Stimulated activated CD4-positive, alpha-beta T cell treated with anti-CD3 and anti-CD28 coated beads, Interleukin-1b, Interleukin-23, amount 100 ng/mL, for 1 hour (primary cell): ENCODE results near the gene BICDL2.

Experiments
- DNase-seq, 2 donors: peaks; one replicate each; pipeline ENCODE4 v3.0.0-alpha.2; 2020; ENCODE audit warnings: low read depth in 2 of 2

Gene BICDL2

DNA sequence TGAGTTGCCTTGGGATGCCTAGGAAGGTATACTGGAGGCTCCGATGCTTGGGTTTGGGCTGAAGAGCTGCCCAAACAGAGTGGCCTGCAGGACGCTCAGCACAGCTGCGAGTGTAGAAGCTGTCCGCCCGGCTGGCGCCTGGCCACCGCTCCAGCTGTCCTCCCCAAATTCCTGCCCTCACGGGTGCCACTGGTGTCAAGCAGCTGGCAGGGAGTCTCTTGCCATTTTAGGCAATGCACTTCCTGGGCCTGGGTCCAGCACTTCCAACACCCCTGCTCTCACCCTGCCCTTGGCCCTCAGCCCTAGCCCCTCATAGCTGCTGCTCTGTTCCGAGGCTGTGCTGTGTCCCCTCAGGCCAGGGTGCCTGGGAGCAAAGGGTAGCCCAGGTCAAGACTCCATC lies 51.3 kb downstream of the BICDL2 start:
- no peak for DNase-seq

DNA sequence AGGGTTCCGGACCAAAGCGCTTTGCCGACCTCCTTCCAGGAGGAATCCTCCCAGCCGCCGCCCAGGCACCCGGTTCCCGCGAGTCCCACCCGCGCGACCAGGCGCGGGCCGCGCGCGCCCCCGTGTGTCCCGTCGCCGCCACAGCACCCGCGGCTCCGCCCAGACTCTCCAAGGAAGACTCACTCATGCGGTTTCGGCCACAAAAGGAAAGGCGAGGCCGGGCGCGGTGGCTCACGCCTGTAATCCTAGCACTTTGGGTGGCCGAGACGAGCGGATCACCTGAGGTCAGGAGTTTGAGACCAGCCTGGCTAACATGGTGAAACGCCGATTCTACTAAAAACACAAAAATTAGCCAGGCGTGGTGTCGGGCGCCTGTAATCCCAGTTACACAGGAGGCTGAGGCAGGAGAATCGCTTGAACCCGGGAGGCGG lies 53.0 kb downstream of the BICDL2 start:
- peak in 1 of 2 donors; percentile 53 for DNase-seq

DNA sequence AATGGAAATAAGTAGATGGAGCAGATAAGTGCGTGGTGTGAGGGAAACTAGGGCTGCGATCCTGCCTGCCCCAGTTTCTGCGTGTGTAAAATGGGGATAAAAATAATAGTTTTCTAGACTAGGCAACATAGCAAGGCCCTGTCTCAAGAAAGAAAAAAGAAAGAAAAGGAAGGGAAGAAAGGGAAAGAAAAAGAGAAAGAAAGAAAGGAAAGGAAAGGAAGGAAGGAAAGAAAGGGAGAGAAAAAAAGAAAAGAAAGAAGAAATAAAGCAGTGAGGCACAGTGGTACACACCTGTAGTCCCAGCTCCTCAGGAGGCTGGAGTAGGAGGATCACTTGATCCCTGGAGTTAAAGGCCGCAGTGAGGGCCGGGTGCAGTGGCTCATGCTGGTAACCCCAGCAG lies 54.3 kb downstream of the BICDL2 start:
- no peak for DNase-seq

DNA sequence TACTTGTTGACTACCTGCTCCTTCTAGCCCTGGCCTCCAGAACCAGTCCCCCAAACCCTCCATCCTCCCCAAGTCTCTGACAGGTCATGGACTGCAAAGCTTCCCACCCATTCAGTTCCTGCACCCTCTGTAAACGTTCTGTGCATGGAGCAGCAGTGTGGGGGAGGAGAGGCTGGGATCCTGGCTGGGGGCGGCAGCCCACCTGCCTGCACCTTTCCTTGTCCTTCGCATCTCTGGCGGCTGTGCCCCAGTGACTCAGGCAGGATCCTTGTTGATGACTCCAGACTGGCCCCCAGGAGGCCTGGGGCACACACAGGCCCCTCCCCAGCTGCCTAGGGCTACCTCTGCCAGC lies 54.9 kb downstream of the BICDL2 start:
- no peak for DNase-seq

DNA sequence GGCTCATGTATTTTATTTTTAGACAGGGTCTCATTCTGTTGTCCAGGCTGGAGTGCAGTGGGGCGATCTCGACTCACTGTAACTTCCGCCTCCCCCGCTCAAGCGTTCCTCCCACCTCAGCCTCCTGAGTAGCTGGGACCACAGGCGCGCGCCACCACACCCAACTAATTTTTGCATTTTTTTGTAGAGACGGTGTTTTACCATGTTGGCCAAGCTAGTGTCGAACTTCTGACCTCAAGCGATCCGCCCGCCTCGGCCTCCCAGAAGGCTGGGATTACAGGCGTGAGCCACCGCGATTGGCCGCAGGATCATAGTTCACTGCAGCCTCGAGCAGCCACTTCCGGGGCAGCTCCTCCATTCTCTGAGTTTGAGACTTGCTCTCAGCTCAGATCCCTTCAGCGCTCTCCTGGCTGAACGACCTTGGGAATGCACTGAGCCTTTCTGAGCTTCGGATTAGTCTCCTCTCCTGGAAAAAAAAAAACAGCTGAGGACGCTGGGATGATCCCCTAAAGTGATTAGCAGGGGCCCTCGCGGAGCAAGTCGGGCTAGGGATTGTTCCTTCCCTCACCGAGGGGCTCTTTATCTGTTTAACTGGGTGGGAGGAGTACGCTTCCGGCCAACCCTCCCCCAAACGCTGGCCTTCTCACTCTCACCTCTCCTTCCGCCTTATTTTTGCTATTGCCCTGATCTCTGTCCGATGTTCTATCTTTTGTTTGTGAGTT lies 55.4 kb downstream of the BICDL2 start:
- DNase-seq, result no peak

DNA sequence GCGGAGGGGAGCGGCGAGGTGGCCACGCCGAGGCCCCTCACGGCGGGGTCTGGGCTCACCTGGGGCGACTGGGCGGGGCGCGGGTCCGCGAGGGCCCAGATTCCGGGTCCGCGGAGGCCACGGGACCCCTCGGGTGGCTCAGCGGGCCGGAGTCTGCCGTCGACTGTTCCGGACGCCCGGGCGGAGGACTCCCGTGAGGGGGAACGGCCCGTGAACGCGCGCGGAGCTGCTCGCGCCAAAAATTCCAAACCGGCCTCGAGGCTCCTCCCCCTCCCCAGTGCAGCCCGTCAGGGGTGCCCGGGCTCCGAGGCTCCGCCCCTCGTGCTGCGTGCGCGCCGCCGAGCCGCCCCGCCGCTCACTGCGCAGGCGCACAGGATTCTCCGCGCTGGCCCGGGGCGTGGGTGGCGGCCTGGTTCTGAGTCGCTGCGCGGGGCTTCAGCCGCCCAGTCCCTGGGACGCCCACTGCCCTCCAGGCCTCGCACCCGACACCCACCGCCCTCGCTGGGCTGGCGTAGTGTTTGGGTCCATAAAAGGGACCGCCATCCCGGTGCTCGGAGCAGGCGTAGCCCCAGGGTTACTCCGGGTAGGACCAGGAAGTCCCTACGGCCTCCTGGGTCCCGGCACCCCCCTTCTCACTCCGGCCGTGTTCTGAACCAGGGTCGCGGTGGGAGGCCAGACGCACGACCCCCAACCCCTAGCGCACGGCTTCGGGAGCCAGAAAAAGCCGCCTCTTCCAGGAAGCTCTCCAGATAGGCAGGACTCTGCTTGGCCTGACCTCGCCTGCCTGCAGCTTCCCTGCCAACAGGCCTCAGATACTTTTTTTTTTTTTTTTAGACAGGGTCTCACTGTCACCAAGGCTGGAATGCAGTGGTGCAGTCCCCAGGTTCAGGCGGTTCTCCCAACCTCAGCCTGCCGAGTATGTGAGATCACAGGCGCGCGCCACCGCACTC lies 56.2 kb downstream of the BICDL2 start, which contains the start of gene PKMYT1:
Gene PKMYT1 (minus strand): TSS at position 220 of the 950 bp plus-strand sequence. CDS start 789 bp downstream, outside the sequence.
- peak; percentile 90 to 92 for DNase-seq

DNA sequence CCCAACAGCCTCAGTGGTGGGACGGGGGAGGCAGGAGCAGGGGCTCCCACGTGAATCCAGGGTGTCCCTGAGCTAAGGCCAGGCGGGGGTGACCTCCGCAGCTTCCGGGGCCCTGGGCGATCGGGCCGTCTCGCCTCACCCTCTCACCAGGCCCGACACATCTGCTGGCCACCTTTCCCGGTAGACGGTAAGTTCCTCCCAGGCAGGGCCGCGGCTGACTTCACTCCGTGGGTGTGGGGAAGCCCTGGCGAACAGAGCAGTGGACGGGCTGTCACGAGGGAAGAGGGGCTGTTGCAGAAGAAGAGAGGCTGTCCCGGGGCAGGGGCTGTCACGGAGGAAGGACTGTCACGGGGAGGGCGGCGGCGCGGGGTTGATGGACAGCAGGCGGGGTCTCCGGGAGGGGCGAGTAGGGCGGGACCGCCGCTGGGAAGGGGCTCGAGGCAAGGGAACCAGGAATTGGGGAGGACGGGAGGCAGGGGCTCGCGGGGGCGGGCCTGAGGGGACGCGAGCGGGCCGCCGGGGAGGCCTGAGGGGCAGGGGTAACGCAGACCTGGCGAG lies 57.0 kb downstream of the BICDL2 start:
- DNase-seq, result no peak
